ENCODE results near the gene SLC12A6.
A peak's percentile ranks its signal among the peaks of the same experiment; 100 is the strongest.
"Not testable (repeated sequence)": the region's sequence is repeated elsewhere in the genome, so short reads cannot be mapped to it uniquely, and the experiment has no call there.

The SLC12A6 gene

GRCh38 chr15:34337557-34338306 is at the start of gene SLC12A6:
Gene SLC12A6 (minus strand): TSS chr15:34337781. CDS start chr15:34336680, 1,101 bp downstream.
- peak; percentile 60 to 75 for DNase-seq

- not testable (repeated sequence) for DNase-seq
Observed at GRCh38 chr15:34381829-34382521, 44.4 kb upstream of the SLC12A6 start.

GRCh38 chr15:34380491-34380890 is 42.9 kb upstream of the SLC12A6 start:
- DNase-seq, result not testable (repeated sequence)

- no peak for DNase-seq
Observed at GRCh38 chr15:34376856-34377255, 39.3 kb upstream of the SLC12A6 start.

GRCh38 chr15:34375541-34375940 is 38.0 kb upstream of the SLC12A6 start:
- not testable (repeated sequence) for DNase-seq

GRCh38 chr15:34374816-34375215 is 37.2 kb upstream of the SLC12A6 start:
- no peak for DNase-seq

- DNase-seq, result no peak
Observed at GRCh38 chr15:34373951-34374350, 36.4 kb upstream of the SLC12A6 start.

GRCh38 chr15:34370643-34371042 is 33.1 kb upstream of the SLC12A6 start:
- no peak for DNase-seq

GRCh38 chr15:34370129-34370528 is 32.5 kb upstream of the SLC12A6 start:
- no peak for DNase-seq

- DNase-seq, result peak; percentile 65 to 69
Observed at GRCh38 chr15:34367101-34368081, 29.8 kb upstream of the SLC12A6 start, which contains the start of gene LPCAT4. Gene LPCAT4 (minus strand): TSS chr15:34367196. CDS start chr15:34367100, 96 bp downstream.

GRCh38 chr15:34366271-34367065 is 28.9 kb upstream of the SLC12A6 start:
- DNase-seq, result peak in 1 of 2 experiments; percentile 5

GRCh38 chr15:34365836-34366235 is 28.3 kb upstream of the SLC12A6 start:
- no peak for DNase-seq

- no peak for DNase-seq
Observed at GRCh38 chr15:34365091-34365825, 27.7 kb upstream of the SLC12A6 start.

- DNase-seq, result no peak
Observed at GRCh38 chr15:34364041-34364440, 26.5 kb upstream of the SLC12A6 start.

GRCh38 chr15:34362047-34362773 is 24.6 kb upstream of the SLC12A6 start:
- no peak for DNase-seq

GRCh38 chr15:34361278-34361677 is 23.7 kb upstream of the SLC12A6 start:
- DNase-seq, result no peak

GRCh38 chr15:34360298-34360697 is 22.7 kb upstream of the SLC12A6 start:
- DNase-seq, result no peak

GRCh38 chr15:34359416-34359815 is 21.8 kb upstream of the SLC12A6 start:
- DNase-seq, result no peak

- no peak for DNase-seq
Observed at GRCh38 chr15:34358948-34359347, 21.4 kb upstream of the SLC12A6 start.

GRCh38 chr15:34358367-34358766 is 20.8 kb upstream of the SLC12A6 start:
- DNase-seq, result no peak

- DNase-seq, result no peak
Observed at GRCh38 chr15:34357653-34358052, 20.1 kb upstream of the SLC12A6 start.

Measured in NCI-H1930 (cell line).